Mammary microvascular endothelial cell (primary cell): ENCODE data around the gene MANF. TPM values are rescaled to one million over a fixed set of nuclear protein-coding genes. Genes with fewer than 3 reads are reported as not detected.

Source experiments
- total RNA-seq: library from RNA; depleted of rRNA; stranded (reverse); fragments of >200 nt; gene quantifications from 2 replicates; pipeline ENCODE4 v1.2.3, GENCODE V29; 2015

MANF gene
- 109 and 134 TPM in 2 replicates for total RNA-seq

DNA sequence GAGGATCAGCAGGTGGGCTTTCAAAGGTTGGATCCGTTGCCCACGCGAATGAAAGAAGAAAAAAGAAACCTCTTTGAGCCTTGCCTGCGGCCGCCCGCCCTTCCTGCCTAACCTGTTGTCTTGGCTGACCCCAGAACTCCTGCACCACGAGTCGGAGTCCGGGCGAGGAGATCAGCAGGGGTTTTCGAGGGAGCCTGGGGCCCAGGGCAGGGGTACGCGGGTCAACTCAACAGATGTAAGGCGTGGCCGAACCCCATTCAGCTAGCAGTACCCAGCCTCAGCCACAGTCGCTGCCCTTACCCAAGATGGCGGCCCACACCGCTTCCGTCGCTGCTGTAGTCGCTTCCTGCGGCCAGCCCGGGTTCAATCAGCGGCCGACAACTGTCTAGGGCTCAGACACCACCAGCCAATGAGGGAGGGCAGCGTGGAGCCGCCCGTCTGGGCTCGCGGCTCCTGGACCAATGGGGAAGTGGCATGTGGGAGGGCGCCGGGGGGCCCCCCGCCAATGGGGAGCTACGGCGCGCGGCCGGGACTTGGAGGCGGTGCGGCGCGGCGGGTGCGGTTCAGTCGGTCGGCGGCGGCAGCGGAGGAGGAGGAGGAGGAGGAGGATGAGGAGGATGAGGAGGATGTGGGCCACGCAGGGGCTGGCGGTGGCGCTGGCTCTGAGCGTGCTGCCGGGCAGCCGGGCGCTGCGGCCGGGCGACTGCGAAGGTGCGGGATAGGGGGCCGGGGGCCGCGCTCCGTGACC lies at the start of gene MANF:
TSS of gene MANF (plus strand) at position 566 of the 748 bp plus-strand sequence. CDS start at position 618, 52 bp downstream.

DNA sequence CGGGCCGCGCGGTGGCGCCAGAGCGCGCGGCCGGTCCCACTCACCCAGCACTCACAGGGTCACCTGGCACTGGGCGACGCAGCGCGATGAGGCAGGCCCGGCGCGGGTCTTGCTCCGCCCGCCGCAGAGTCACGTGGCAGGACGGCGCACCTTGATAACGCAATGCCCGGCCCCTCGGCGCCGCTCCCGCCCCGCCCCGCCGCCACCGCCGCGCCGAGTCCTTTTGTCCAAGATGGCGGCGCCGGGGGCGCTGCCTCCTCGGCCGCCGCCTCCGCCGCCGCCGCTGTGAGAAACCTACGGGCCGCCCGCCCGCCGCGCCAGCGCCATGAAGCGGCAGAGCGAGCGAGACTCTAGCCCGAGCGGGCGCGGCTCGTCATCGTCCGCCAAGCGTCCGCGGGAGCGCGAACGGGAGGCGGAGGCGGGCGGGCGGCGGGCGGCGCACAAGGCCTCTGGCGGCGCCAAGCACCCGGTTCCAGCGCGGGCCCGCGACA lies 6.0 kb downstream of the MANF start, which contains the start of gene RBM15B:
TSS of gene RBM15B (plus strand) at position 211 of the 491 bp plus-strand sequence. CDS start at position 326, 115 bp downstream.

Other genes starting within 250 kb of the MANF start
- 28.4 and 29.6 TPM in 2 replicates for gene RBM15B, start 6.0 kb downstream of the MANF start, total RNA-seq
- 10.7 and 14.4 TPM in 2 replicates for gene DCAF1, start 114.7 kb downstream of the MANF start, total RNA-seq
- 8.9 and 10.3 TPM in 2 replicates for gene RAD54L2, start 153.4 kb downstream of the MANF start, total RNA-seq